ENCODE measurements around the gene HEXB. TPM values are rescaled to one million over a fixed set of nuclear protein-coding genes. Genes with fewer than 3 reads are reported as not detected.

HEXB gene
- total and polyA plus RNA-seq, 2 of the 13 experiments (the other 11 are each of a cell fraction or from before 2014, with no cell fraction given) = 100 to 104 TPM

- TF ChIP-seq DMTF1 (CRISPR knock-in tag; IDR thresholded peaks at IDR 0.05) = no peak
- TF ChIP-seq NCOA5 (CRISPR knock-in tag; IDR thresholded peaks at IDR 0.05) = no peak
- TF ChIP-seq ZNF430 (CRISPR knock-in tag; IDR thresholded peaks at IDR 0.05) = peak; percentile 96; the same call in 1 of the 2 replicates
- peak; percentile 67; the same call in 1 of the 2 replicates for TF ChIP-seq GATAD2A (CRISPR knock-in tag; IDR thresholded peaks at IDR 0.05)
- TF ChIP-seq BCL6 (CRISPR knock-in tag; IDR thresholded peaks at IDR 0.05) = peak; percentile 85
- peak; percentile 84; the same call in 1 of the 2 replicates for TF ChIP-seq TMF1 (CRISPR knock-in tag; IDR thresholded peaks at IDR 0.05; ENCODE audit: low read depth)
- no peak for TF ChIP-seq CEBPZ (IDR thresholded peaks at IDR 0.05; ENCODE audit: low read length)
- peak; percentile 84 for TF ChIP-seq ZNF609 (CRISPR knock-in tag; IDR thresholded peaks at IDR 0.05; ENCODE audit: borderline replicate concordance)
- TF ChIP-seq ZFX (CRISPR knock-in tag; IDR thresholded peaks at IDR 0.05; ENCODE audit: low read depth) = peak; percentile 31; the same call in 1 of the 2 replicates
- TF ChIP-seq ZNF503 (CRISPR knock-in tag; IDR thresholded peaks at IDR 0.05) = 0 out of 2 replicates have a peak, but pooled peaks have one; percentile 11
- peak; percentile 82 for TF ChIP-seq MAX (IDR thresholded peaks at IDR 0.05)
- TF ChIP-seq ZC3H13 (CRISPR knock-in tag; IDR thresholded peaks at IDR 0.05) = peak; percentile 81
- TF ChIP-seq ATF3 (CRISPR knock-in tag; IDR thresholded peaks at IDR 0.05) = peak; percentile 47; the same call in 1 of the 2 replicates
- TF ChIP-seq ATF5 (CRISPR knock-in tag; IDR thresholded peaks at IDR 0.05; ENCODE audit: low read depth) = no peak
Measured at GRCh38 chr5:74640450-74640953, 44.5 kb upstream of the HEXB start, which contains the start of gene ENC1 (continued).

Measured in HepG2 (cell line).